ENCODE data around the gene USP20. TPM values are rescaled to one million over a fixed set of nuclear protein-coding genes. Genes with fewer than 3 reads are reported as not detected.

USP20 gene
- total and polyA plus RNA-seq, 12 donors: 8.3 to 73.4 (median 34.5) TPM

- Histone ChIP-seq H3K27me3 (no peaks in the 10 kb centered on the region), H3K4me3 (no peak overlapping the region), H3K9me3 (replicated peaks in 1 of 3) (no peaks in the 10 kb centered on the region), H3K27ac (no peak overlapping the region), H3K36me3 (replicated peaks in 1 of 2) (peaks cover 0 to 30% of the 10 kb centered on the region in 2 donors), H3K4me1 (replicated peaks in 1 of 2) (peaks cover 0 to 5% of the 10 kb centered on the region in 2 donors)
- 80 to 90% (median 89%) methylated on average over 7 to 17 of the region's 17 CpGs; no CpG with 5 or more reads in 1 of the 4 donors for WGBS, 4 donors
- TF ChIP-seq POLR2A (IDR thresholded peaks at IDR 0.05): no peak
- no peak for TF ChIP-seq CTCF (IDR thresholded peaks at IDR 0.05)
- intact Hi-C loops (cut with DNase I): no loop called here
- DNase-seq: no peak
Observed at GRCh38 chr9:129879103-129879699, 43.9 kb downstream of the USP20 start.

- intact Hi-C loops (cut with DNase I): loop anchor here in 1 of 2 donors (10.0 kb wide), 1 partner anchor 215 kb away; no protein-coding TSS in a partner anchor
- TF ChIP-seq POLR2A (IDR thresholded peaks at IDR 0.05) (no peak), CTCF (IDR thresholded peaks at IDR 0.05) (no peak)
- Histone ChIP-seq H3K4me1 (replicated peaks in 1 of 2) (peaks cover 6 to 14% of the 10 kb centered on the region in 2 donors), H3K36me3 (replicated peaks in 1 of 2) (peaks cover 0 to 21% of the 10 kb centered on the region in 2 donors), H3K9me3 (replicated peaks in 1 of 3) (no peaks in the 10 kb centered on the region), H3K4me3 (no peak overlapping the region), H3K27ac (no peak overlapping the region), H3K27me3 (no peaks in the 10 kb centered on the region)
- DNase-seq: no peak
- WGBS, 4 donors: 91 to 96% (median 94%) methylated on average over 17 to 31 of the region's 31 CpGs
Observed at GRCh38 chr9:129879991-129880653, 44.9 kb downstream of the USP20 start.

- DNase-seq: no peak
- Histone ChIP-seq H3K27ac (no peak overlapping the region), H3K27me3 (no peaks in the 10 kb centered on the region), H3K4me1 (replicated peaks in 1 of 2) (peaks cover 11 to 21% of the 10 kb centered on the region in 2 donors), H3K4me3 (no peak overlapping the region), H3K36me3 (replicated peaks in 1 of 2) (peaks cover 0 to 13% of the 10 kb centered on the region in 2 donors), H3K9me3 (replicated peaks in 1 of 3) (no peaks in the 10 kb centered on the region)
- intact Hi-C loops (cut with DNase I): loop anchor here in 1 of 2 donors (10.0 kb wide), 1 partner anchor 214 kb away; no protein-coding TSS in a partner anchor
- no peak for TF ChIP-seq POLR2A (IDR thresholded peaks at IDR 0.05)
- TF ChIP-seq CTCF (IDR thresholded peaks at IDR 0.05): no peak
- WGBS, 4 donors: 85 to 87% (median 86%) methylated on average over 8 to 28 of the region's 28 CpGs
Observed at GRCh38 chr9:129880654-129881546, 45.6 kb downstream of the USP20 start.
